Renal cortex interstitium (tissue), 11 donors: ENCODE measurements around the gene CREB3L2. TPM values are rescaled to one million over a fixed set of nuclear protein-coding genes. Genes with fewer than 3 reads are reported as not detected.

ENCODE experiments used
- DNase-seq, 11 donors: peaks; one replicate each; pipeline ENCODE4 v3.0.0-alpha.2; 2013; ENCODE audit warnings: low read depth in 9 of 11, low spot score in 4 of 11; ENCODE audit errors: extremely low read depth in 1 of 11
- polyA plus RNA-seq, 3 donors: library from polyadenylated mRNA; unstranded; fragments of 120-200 nt; gene quantifications; one replicate each; pipeline ENCODE4 v1.2.1, GENCODE V29; 2013; ENCODE audit not compliant: insufficient read length in 3 of 3

CREB3L2 gene
- polyA plus RNA-seq, 3 donors, result 52.0 to 56.7 (median 53.1) TPM

- no peak for DNase-seq
Measured at GRCh38 chr7:137948083-137948844, 53.6 kb downstream of the CREB3L2 start.

GRCh38 chr7:137947046-137947445 is 54.8 kb downstream of the CREB3L2 start:
- no peak for DNase-seq

DNA sequence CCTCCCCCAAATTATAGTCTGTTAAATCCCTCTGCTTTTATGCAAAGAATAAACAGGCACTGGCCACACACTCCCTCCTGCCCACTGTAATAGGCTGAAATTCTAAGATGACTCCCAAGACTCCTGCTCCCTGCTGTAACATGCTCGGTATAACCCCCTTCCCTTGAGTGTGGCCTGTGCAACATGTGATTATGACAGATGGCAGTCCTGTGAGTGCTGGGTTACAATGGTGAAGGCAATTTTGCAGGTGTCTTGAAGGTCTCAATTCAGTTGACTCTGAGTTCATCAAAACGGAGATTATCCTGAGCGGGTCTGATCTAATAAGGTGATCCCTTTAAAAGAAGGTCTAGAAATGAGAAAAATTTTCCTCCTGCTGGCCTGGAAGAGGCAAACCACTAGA is 55.9 kb downstream of the CREB3L2 start:
- no peak for DNase-seq

DNA sequence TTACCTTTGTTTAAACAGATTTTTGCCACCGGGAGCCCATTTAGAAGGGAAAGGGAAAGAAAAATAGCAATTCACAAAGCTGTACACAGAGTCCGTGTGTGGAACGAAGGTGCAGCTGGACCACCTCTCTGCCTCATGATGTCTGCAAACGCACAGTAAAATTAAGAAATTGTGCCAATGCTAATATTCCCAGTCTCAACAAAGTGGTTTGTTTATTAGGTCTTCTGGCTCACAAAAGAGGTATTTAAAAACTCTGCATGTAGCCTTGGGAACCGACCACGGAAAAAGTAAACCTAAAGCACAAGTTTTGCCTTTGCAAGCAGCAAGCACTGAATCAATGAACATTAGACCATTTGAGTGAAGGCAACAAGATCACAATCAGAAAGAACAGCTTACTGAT is 57.7 kb downstream of the CREB3L2 start:
- no peak for DNase-seq

GRCh38 chr7:137943132-137943551 is 58.7 kb downstream of the CREB3L2 start:
- no peak for DNase-seq

GRCh38 chr7:137942484-137943115 is 59.3 kb downstream of the CREB3L2 start:
- no peak for DNase-seq

DNA sequence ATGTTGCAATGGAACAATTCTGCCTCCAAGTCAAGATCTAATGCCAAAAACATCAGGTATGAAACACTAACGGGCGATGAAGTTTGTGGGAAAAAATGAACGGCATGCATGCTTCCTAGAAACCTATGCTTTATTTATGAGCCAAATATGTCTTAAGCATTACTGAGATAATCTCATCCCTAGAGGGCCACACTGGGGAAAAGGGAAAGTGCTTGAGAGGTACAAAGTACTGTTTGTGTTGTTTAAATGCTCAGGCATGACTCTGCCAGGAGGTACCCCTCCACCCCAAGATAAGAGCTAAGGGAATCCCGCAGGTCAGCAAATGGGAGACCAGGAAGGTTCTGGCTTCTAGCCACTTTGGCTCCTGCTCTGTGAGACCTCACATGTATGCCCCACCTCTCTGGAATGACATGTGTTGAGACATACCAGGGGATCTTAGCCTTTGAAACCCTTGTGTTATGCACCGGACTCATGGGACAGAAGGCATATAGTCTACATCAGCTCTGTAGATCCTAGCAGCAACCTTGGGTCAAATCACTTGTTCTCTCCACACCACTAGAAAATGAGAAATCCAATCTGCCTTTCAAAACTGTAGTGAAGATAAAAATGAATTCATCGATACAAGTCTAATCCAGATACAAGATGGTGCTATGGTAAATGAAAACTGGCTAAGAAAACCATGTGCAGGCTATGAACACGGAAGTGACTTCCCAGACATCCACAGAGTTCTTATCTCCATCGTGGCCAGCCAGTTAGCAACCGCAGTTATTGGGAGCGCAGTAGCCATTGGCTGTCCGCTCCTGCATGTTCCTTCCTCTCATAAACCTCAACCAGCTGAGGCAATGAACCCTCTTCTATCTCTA is 61.0 kb downstream of the CREB3L2 start:
- no peak for DNase-seq

GRCh38 chr7:137940218-137940617 is 61.7 kb downstream of the CREB3L2 start:
- no peak for DNase-seq

GRCh38 chr7:137937202-137937560 is 64.7 kb downstream of the CREB3L2 start:
- DNase-seq, result no peak

DNA sequence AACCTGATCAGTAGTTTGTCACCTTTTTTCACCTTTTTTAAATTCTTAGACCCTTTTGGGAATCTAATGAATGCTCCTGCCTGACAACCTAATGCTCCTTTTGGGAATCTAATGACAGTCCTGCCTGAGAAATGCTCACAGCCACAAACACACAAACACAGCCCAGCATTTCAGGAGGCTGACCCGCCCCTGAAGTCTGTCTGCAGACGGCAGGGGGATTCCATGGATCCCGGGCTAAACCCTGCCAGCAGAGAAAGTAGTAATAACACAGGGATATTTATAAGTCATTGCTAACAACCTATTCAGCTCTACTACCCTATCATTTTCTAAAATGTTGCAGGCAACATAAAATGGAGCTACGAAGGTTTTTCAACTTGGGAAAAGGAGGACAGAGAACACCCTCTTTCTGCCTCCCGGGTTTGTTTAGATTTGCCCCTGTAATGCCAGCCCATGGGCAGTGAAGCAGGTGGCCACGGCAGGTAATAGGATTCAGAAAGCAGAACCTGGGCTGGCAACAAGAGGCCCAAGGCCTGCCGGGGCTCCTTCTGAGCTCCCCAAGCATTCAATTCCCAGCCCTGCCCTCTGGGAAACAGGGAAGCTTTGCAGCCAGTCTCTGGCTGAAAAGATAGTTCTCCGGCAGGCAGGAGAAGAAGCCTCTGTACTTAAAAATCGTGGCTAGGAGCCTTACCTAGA is 65.2 kb downstream of the CREB3L2 start:
- DNase-seq, result no peak

DNA sequence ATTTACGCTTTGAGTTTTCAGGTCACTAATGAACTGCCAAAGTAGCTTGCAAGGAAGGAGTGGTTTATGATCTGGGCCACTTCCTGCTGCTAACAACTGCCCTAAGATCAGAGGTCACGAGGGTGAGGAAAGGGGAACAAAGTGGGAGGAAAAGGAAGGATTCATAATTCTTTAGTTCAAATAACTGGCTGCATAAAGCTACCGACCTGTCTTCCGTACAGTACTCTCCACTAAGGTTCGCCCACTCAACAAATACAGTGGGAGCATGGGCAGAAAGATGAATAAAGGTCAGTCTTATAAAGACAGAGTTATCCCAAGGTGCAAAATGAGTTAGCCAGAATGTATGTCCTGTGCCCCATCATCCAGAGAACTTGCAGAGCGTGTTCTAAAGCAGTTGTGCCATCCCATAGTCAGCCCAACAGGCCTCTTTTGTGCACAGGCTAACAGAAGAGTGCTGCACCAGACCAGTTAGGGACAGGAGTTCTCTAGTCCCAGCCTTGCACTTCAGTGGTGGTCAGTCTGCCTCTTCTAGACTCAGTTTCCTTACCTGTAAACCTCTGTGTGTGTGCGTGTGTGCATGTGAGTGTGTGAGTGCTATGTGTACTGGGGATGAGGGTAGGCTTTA is 65.9 kb downstream of the CREB3L2 start:
- no peak for DNase-seq

GRCh38 chr7:137934941-137935883 is 66.7 kb downstream of the CREB3L2 start:
- DNase-seq, result no peak

- no peak for DNase-seq
Measured at GRCh38 chr7:137934176-137934826, 67.6 kb downstream of the CREB3L2 start.

DNA sequence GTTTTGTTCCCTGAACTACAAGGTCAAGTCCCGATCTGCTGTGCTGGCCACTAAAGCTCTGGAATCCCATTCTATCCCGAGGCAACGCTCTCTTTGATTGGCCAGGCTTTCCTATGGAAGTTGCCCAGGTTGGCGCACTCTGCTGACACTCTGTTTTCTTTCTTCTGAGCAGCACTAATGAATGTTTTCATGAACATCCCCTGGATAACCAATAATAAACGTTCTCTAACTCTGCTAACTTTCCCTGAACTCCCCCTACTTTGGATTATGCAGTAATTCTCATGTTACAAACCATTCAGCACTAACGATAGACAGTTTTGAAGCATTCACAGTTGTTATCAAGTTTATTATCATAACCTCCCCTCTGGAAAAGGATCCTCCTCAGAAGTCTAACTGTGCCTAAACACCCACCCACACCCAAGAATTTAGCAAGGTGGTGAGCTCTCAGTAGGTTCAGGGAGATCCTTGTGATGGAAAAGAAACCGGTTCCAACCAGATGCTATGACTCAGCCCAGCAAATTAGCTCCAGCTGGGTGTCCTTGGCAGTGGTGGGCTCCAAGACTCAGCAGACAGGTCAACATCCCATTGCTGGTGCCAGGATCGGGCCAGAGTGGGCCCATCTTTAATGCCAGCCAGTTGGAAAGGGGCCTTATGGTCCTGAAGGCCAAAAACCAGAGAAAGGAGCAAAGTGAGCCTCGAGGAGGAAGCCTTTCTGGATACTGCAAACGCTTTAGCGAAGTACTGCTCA is 68.4 kb downstream of the CREB3L2 start:
- DNase-seq, result peak in 1 of 11 donors; percentile 36

GRCh38 chr7:137932881-137933269 is 69.0 kb downstream of the CREB3L2 start:
- DNase-seq, result no peak

GRCh38 chr7:137931823-137932222 is 70.1 kb downstream of the CREB3L2 start:
- DNase-seq, result no peak

DNA sequence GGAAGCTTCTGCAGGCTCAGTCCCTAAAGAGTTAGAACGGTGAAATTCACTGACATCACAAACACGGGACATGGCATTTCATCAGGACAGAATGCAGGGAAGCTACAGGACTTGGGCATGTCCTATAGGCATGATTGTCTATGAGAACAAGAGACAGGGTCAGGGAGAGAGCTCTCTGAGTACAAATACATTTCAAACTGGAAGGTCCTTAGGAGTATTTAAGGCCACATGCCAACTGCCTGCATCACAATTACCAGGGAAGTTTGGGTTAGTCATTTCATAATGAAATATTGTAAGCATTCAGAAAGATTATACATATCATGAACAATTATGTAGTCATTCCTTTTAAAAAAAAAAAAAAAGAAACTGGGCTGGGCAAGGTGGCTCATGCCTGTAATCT is 71.3 kb downstream of the CREB3L2 start:
- no peak for DNase-seq
